NCI-H2107 (cell line): Measurements from ENCODE around the gene C2CD4B.

Source experiments
- DNase-seq: peaks from one replicate; lab custom pipeline; 2025; lab: John Stamatoyannopoulos, UW

The C2CD4B gene, protein sequence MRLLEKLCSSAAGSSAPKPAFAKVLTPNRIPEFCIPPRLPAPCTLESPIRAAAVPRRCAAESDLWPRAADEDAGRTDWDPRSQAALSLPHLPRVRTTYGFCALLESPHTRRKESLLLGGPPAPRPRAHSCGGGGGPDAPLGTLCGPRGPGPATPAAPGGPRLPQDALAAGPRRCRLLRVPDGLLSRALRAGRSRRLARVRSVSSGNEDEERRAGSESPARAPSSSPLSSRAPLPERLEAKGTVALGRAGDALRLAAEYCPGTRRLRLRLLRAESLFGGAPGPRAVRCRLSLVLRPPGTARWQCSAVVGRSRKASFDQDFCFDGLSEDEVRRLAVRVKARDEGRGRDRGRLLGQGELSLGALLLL

DNA sequence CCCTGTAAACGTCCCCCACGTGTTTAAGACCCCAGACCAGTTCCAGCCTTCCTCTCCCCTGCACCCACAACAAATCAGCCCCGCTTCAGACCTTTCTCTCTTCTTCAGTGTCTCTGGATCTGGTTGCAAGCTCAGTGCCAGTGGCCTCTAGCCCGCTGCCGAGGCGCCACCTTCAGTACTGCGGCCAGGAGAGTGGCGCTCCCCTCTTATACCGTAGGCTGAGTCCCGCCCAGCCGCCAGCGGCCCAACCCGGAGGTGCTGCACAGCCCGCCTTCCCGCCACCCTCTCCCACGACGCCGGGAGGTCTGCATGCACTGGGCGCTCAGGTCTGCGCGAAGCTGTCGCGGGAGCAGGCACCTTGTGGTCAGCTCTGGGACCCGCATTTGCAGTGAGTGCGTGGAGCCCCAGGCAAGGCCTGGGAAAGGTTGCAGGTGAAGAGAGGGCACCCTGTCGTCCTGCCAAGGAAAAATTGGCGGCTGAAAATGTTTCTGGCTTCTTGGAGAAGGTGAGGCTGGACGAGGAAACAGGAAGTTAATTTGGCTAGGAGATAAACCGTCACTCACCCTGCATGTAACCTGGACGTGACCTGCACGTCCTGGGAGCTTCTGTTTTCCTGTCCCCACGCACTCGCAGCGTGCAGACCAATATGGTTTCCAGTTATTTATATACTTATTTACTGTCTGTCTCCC, at the start of gene C2CD4B:
TSS of gene C2CD4B (minus strand) at position 182 of the 689 bp plus-strand sequence. CDS start 301 bp downstream, outside the sequence.
- DNase-seq, result no peak

DNA sequence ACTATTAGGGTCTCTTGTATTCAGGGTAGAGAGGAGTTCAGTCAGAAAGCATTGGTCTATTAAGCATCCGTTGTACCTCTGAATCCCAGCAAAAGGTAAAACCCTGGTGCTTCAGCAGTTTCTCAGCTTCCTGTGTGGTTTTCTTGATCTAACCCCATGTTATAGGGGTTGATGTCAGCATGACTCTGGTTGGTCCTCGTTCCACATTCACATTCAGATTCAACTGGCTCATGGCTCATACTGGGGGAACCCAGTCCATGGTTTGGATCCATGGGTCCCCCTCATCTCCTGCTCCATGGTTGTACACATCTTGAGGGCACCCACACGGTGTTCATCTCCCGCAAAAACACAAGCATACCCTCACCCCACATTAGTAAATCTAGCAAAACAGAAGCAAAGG, 47.7 kb upstream of the C2CD4B start:
- DNase-seq, result no peak

GRCh38 chr15:62211348-62211747, 46.3 kb upstream of the C2CD4B start:
- no peak for DNase-seq

- DNase-seq, result no peak
Observed at GRCh38 chr15:62209821-62210220, 44.7 kb upstream of the C2CD4B start.

- no peak for DNase-seq
Observed at GRCh38 chr15:62209322-62209721, 44.2 kb upstream of the C2CD4B start.

DNA sequence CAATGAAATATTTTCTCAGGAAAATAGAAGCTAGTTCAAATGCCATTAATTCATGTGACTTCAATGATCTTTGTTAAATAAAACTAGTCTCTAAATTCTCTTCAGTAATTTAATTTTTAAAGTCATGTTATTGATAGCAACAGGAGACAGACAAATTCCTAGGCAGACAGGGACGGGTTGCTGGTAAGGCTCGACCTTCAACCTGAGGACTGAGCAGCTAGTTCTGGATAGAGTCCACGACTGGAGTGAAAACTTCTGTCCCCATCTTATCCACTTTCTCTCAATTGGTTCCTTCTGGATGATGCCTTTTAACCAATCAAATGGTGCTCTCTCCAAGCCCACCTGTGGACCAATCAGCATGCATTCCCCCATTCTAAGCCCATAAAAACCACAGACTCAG, 43.8 kb upstream of the C2CD4B start:
- no peak for DNase-seq

- DNase-seq, result no peak
Observed at GRCh38 chr15:62208367-62208766, 43.3 kb upstream of the C2CD4B start.

- DNase-seq, result no peak
Observed at GRCh38 chr15:62190675-62191074, 25.6 kb upstream of the C2CD4B start.

- no peak for DNase-seq
Observed at GRCh38 chr15:62190274-62190673, 25.2 kb upstream of the C2CD4B start.

DNA sequence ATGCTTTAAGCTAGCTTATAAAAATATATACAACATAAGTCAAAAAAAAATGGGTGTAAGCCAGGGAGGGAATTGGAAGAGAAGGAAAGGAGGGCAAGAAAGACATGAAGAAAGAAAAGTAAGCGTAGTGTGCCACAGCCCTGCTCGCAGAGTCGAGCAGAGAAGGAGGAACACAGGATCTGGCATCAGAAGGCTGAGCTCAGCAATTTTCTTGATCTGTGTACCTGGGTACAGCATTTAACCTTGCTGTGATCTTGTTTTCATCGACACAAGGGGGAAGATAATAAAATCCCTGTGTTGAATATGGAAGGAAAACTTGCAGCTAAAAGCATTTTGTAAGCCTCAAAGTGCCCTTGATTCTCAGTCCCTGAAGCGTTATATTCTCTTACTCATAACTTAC, 23.7 kb upstream of the C2CD4B start:
- no peak for DNase-seq

GRCh38 chr15:62187910-62188309, 22.8 kb upstream of the C2CD4B start:
- DNase-seq, result no peak

DNA sequence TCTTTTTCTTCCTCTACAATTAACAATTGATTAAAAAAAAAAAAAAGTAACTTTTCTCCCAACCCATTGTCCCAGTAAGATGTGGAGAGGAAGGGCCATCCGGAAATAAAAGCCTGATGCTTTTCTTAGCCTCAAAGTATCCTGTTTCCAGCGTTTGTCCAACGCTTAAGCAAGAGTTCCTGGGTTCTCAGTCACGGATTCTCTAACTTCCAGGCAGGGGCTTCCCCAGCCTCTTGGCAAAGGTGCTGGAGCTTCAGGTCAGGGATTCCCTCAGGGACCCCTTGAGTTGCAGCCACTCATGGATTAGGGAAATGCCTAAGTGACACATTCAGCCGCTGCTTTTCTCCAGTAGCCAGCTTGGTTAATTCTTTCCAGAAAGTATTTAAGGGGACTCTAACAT, 22.3 kb upstream of the C2CD4B start:
- DNase-seq, result no peak

DNA sequence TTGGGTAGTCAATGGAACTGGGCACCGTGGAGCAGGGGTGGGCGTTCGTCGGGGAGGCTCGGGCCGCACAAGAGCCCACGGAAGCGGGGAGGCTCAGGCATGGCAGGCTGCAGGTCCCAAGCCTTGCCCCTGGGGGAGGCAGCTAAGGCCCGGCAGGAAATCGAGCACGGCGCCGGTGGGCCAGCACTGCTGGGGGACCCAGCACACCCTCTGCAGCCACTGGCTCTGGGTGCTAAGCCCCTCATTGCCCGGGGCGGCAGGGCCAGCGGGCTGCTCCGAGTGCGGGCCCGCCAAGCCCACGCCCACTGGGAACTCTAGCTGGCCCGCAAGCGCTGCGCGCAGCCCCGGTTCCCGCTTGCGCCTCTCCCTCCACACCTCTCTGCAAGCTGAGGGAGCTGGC, 21.5 kb upstream of the C2CD4B start:
- DNase-seq, result no peak

DNA sequence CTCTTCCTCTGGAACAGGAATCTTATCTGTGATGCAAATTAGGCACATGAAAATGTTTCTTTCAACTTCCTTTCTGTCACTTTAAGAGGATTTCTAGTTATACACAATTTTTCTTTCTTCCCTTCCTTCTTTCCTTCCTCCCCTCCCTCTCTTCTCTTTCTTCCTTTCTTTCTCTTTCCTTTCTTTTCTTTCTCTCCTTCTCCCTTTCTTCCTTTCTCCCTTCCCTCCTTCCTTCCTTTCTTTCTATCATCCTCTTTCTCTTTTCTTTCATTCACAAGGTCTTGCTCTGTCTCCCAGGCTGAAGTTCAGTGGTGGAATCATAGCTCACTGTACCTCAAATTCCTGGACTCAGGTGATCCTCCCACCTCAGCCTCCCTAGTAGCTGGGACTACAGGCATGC, 18.0 kb upstream of the C2CD4B start:
- no peak for DNase-seq

DNA sequence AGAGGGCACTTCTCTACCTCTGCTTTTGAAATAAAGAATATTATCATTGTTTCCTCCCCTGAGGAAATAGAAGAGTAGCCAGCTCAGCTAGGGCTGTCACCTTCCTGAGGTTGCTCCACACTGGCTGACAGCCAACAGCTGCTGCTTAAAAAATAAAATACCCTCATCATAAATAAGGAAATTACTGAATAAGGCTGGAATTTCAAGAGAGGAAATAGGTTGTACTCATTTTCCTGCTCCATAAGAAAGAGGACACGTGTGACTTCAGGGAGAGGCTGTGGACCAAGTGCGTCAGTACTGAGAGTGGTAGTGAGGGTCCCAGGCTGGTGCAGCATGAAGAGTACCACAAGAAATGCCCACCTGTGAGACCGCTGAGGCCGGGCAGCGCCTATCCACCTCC, 8.1 kb upstream of the C2CD4B start:
- no peak for DNase-seq

DNA sequence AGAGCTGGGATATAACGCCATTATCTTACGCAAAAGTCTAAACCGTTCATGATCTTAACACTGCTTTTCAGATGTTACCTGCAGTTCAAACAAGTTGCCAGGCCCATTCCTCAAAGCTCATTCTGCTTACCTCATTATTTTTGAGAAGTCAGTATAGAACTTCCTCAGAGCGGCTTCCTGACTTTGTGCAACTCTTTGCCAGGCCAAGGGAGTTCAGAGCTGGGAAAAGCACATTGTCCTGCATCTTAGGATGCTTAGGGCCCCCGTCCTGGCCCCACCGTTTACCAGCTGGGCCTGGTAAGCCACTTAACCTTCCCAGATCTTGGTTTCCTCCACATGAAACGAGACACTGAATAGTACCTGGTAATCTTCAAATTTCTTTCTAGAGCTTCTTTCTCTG, 6.8 kb upstream of the C2CD4B start:
- DNase-seq, result no peak

DNA sequence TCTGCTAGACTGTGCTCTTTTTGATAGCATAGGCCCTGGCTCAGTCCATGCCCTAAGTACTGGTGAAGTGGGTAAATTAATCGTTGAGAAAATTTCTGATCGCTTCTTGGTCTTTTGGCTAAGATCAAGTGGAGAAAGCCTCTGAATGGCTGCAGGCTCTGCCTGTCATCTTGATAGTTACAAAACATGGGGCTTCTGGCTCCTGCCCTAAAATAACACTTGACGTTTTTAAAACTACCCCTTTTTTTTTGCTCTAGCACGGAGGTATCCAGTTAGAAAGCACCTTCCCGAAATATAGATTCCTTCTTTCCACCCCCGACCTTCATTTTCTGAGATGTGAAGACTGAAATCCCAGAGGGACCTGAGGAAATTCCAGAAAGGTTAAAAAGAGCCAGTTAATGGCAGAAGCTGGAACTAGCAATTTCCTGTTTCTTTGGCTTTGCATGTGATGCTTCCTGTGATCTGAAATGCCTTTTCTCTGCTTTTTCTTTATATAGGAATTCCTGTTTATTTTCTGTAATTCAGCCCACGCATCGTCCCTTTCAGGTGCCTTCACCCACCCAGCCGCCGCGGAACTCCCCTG, 799 bp upstream of the C2CD4B start:
- no peak for DNase-seq

GRCh38 chr15:62164396-62165103, 535 bp downstream of the C2CD4B start:
- DNase-seq, result no peak

GRCh38 chr15:62164014-62164395, 1.1 kb downstream of the C2CD4B start:
- DNase-seq, result no peak

- DNase-seq, result no peak
Observed at GRCh38 chr15:62163397-62164013, 1.6 kb downstream of the C2CD4B start.

DNA sequence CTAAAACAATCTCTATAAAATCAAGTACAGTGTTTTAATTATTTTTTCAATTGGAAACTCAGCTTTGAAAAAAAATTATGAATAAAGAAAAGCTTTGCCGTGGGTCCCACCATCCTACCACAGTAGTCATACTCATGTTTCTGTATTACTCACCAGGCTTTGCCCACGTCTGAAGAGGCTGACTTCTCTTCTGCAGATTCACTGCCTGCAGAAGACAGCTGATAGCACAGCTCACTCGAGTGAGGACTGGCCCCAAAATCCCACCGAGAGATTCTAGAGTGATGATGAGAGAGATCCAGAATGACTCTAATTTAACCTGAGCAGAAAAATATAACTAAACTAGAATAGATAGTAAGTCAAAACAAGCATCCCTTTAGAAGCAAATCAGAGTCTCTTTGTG, 11.9 kb downstream of the C2CD4B start:
- no peak for DNase-seq

GRCh38 chr15:62150445-62150844, 14.6 kb downstream of the C2CD4B start:
- no peak for DNase-seq
